Measurements from ENCODE around the gene CLEC4F. TPM values are rescaled to one million over a fixed set of nuclear protein-coding genes. Genes with fewer than 3 reads are reported as not detected.
A peak's percentile ranks its signal among the peaks of the same experiment; 100 is the strongest.

CLEC4F gene
- polyA plus RNA-seq, result not detected

GRCh38 chr2:70820499-70820898 lies at the start of gene CLEC4F:
TSS of gene CLEC4F (minus strand) at chr2:70820599. CDS start at chr2:70820523, 76 bp downstream.
- no peak within 1 kb of the TSS for H3K4me3 Mint-ChIP-seq
- H3K27me3 Mint-ChIP-seq (ENCODE audit: low read depth in 3 of 3), result peaks cover 2 to 4% (median 3%) of the 10 kb centered on the region in 3 donors
- DNase-seq, result no peak
- H3K36me3 Mint-ChIP-seq, result no peaks in the 10 kb centered on the region
- peak within 1 kb of the TSS in 2 of 6 donors; percentile 30 to 45 for H3K27ac Mint-ChIP-seq
- H3K4me1 Mint-ChIP-seq, result peaks cover 17 to 18% of the 10 kb centered on the region in 2 donors
- H3K9me3 Mint-ChIP-seq, result no peaks in the 10 kb centered on the region

- Mint-ChIP-seq H3K36me3 (no peaks in the 10 kb centered on the region), H3K4me1 (peaks cover 6 to 8% of the 10 kb centered on the region in 2 donors), H3K27ac (no peak overlapping the region), H3K9me3 (no peaks in the 10 kb centered on the region), H3K4me3 (no peak overlapping the region), H3K27me3 (ENCODE audit: low read depth in 3 of 3) (peaks cover 2 to 10% (median 7%) of the 10 kb centered on the region in 3 donors)
- no peak for DNase-seq
Measured at GRCh38 chr2:70868970-70869369, 48.6 kb upstream of the CLEC4F start.

GRCh38 chr2:70861777-70862625 lies 41.6 kb upstream of the CLEC4F start:
- Mint-ChIP-seq H3K4me3 (peak overlapping the region in 4 of 5 donors; percentile 60 to 78 (median 64)), H3K27me3 (ENCODE audit: low read depth in 3 of 3) (peaks cover 1 to 7% (median 6%) of the 10 kb centered on the region in 3 donors), H3K4me1 (peaks cover 7 to 11% of the 10 kb centered on the region in 2 donors), H3K9me3 (no peaks in the 10 kb centered on the region), H3K36me3 (no peaks in the 10 kb centered on the region), H3K27ac (peak overlapping the region in 1 of 6 donors; percentile 73)
- peak; percentile 65 to 76 (median 69) for DNase-seq

- peaks cover 56 to 65% of the 10 kb centered on the region in 2 donors for H3K4me1 Mint-ChIP-seq
- peak overlapping the region; percentile 42 to 73 (median 46) for H3K4me3 Mint-ChIP-seq
- peak overlapping the region in 5 of 6 donors; percentile 40 to 72 (median 56) for H3K27ac Mint-ChIP-seq
- H3K27me3 Mint-ChIP-seq (ENCODE audit: low read depth in 3 of 3), result peaks cover 0 to 3% (median 2%) of the 10 kb centered on the region in 3 donors
- no peaks in the 10 kb centered on the region for H3K36me3 Mint-ChIP-seq
- H3K9me3 Mint-ChIP-seq, result no peaks in the 10 kb centered on the region
- no peak for DNase-seq
Measured at GRCh38 chr2:70855667-70856066, 35.3 kb upstream of the CLEC4F start.

- no peaks in the 10 kb centered on the region for H3K36me3 Mint-ChIP-seq
- peak overlapping the region in 3 of 6 donors; percentile 47 to 55 (median 53) for H3K27ac Mint-ChIP-seq
- peak overlapping the region in 1 of 5 donors; percentile 73 for H3K4me3 Mint-ChIP-seq
- H3K27me3 Mint-ChIP-seq (ENCODE audit: low read depth in 3 of 3), result peaks cover 0 to 3% (median 0%) of the 10 kb centered on the region in 3 donors
- no peak for DNase-seq
- peaks cover 68 to 78% of the 10 kb centered on the region in 2 donors for H3K4me1 Mint-ChIP-seq
- H3K9me3 Mint-ChIP-seq, result no peaks in the 10 kb centered on the region
Measured at GRCh38 chr2:70854411-70854810, 34.0 kb upstream of the CLEC4F start.

GRCh38 chr2:70852824-70853223 lies 32.4 kb upstream of the CLEC4F start:
- peak overlapping the region; percentile 70 to 92 (median 86) for H3K27ac Mint-ChIP-seq
- peaks cover 0 to 2% (median 0%) of the 10 kb centered on the region in 3 donors for H3K27me3 Mint-ChIP-seq (ENCODE audit: low read depth in 3 of 3)
- H3K4me1 Mint-ChIP-seq, result peaks cover 79 to 93% of the 10 kb centered on the region in 2 donors
- peak overlapping the region; percentile 3 to 86 (median 55) for H3K4me3 Mint-ChIP-seq
- no peaks in the 10 kb centered on the region for H3K36me3 Mint-ChIP-seq
- H3K9me3 Mint-ChIP-seq, result no peaks in the 10 kb centered on the region
- DNase-seq, result no peak

- peak overlapping the region; percentile 70 to 92 (median 86) for H3K27ac Mint-ChIP-seq
- H3K4me3 Mint-ChIP-seq, result peak overlapping the region; percentile 40 to 86 (median 73)
- no peaks in the 10 kb centered on the region for H3K36me3 Mint-ChIP-seq
- peak; percentile 68 to 79 (median 70) for DNase-seq
- H3K27me3 Mint-ChIP-seq (ENCODE audit: low read depth in 3 of 3), result peaks cover 0 to under 1% (median 0%) of the 10 kb centered on the region in 3 donors
- peaks cover 77 to 88% of the 10 kb centered on the region in 2 donors for H3K4me1 Mint-ChIP-seq
- no peaks in the 10 kb centered on the region for H3K9me3 Mint-ChIP-seq
Measured at GRCh38 chr2:70851704-70852103, 31.3 kb upstream of the CLEC4F start.

GRCh38 chr2:70850925-70851324 lies 30.5 kb upstream of the CLEC4F start:
- Mint-ChIP-seq H3K27ac (peak overlapping the region; percentile 82 to 92 (median 88)), H3K36me3 (no peaks in the 10 kb centered on the region), H3K9me3 (no peaks in the 10 kb centered on the region), H3K4me3 (peak overlapping the region; percentile 19 to 66 (median 44)), H3K4me1 (peaks cover 70 to 80% of the 10 kb centered on the region in 2 donors), H3K27me3 (ENCODE audit: low read depth in 3 of 3) (peaks cover 0 to 2% (median 0%) of the 10 kb centered on the region in 3 donors)
- DNase-seq, result no peak

GRCh38 chr2:70842401-70842800 lies 22.0 kb upstream of the CLEC4F start:
- no peak overlapping the region for H3K27ac Mint-ChIP-seq
- H3K27me3 Mint-ChIP-seq (ENCODE audit: low read depth in 3 of 3), result peaks cover 1 to 10% (median 2%) of the 10 kb centered on the region in 3 donors
- no peak overlapping the region for H3K4me3 Mint-ChIP-seq
- H3K36me3 Mint-ChIP-seq, result peaks cover 0 to 4% (median 0%) of the 10 kb centered on the region in 3 donors
- H3K4me1 Mint-ChIP-seq, result peaks cover 15 to 17% of the 10 kb centered on the region in 2 donors
- no peak for DNase-seq
- no peaks in the 10 kb centered on the region for H3K9me3 Mint-ChIP-seq

GRCh38 chr2:70837980-70838925 lies 17.9 kb upstream of the CLEC4F start:
- no peak for DNase-seq
- Mint-ChIP-seq H3K9me3 (no peaks in the 10 kb centered on the region), H3K4me3 (peak overlapping the region; percentile 40 to 60 (median 56)), H3K27ac (peak overlapping the region in 4 of 6 donors; percentile 6 to 65 (median 45)), H3K4me1 (peaks cover 21 to 33% of the 10 kb centered on the region in 2 donors), H3K36me3 (peaks cover 0 to 4% (median 0%) of the 10 kb centered on the region in 3 donors), H3K27me3 (ENCODE audit: low read depth in 3 of 3) (peaks cover 2 to 8% (median 2%) of the 10 kb centered on the region in 3 donors)

- peak within 1 kb of the TSS in 1 of 5 donors; percentile 3 for H3K4me3 Mint-ChIP-seq
Measured at GRCh38 chr2:70835643-70836042, 15.2 kb upstream of the CLEC4F start, which contains the start of gene CD207. TSS of gene CD207 (minus strand) at chr2:70835816. CDS start at chr2:70835776, 40 bp downstream.

GRCh38 chr2:70834881-70835280 lies 14.5 kb upstream of the CLEC4F start:
- no peak for DNase-seq
- H3K27ac Mint-ChIP-seq, result peak overlapping the region in 2 of 6 donors; percentile 31 to 42
- H3K4me1 Mint-ChIP-seq, result peaks cover 21 to 33% of the 10 kb centered on the region in 2 donors
- peaks cover 0 to 8% (median 4%) of the 10 kb centered on the region in 3 donors for H3K27me3 Mint-ChIP-seq (ENCODE audit: low read depth in 3 of 3)
- no peaks in the 10 kb centered on the region for H3K36me3 Mint-ChIP-seq
- no peak overlapping the region for H3K4me3 Mint-ChIP-seq
- H3K9me3 Mint-ChIP-seq, result peaks cover 0 to 2% (median 0%) of the 10 kb centered on the region in 6 donors

More at GRCh38 chr2:70835643-70836042, 15.2 kb upstream of the CLEC4F start, which contains the start of gene CD207:
- Mint-ChIP-seq H3K27me3 (ENCODE audit: low read depth in 3 of 3) (peaks cover 0 to 8% (median 3%) of the 10 kb centered on the region in 3 donors), H3K9me3 (no peaks in the 10 kb centered on the region), H3K27ac (peak within 1 kb of the TSS in 3 of 6 donors; percentile 19 to 71 (median 31)), H3K4me1 (peaks cover 21 to 33% of the 10 kb centered on the region in 2 donors), H3K36me3 (no peaks in the 10 kb centered on the region)
- DNase-seq, result no peak

- Mint-ChIP-seq H3K4me3 (no peak overlapping the region), H3K27me3 (ENCODE audit: low read depth in 3 of 3) (peaks cover 0 to 7% (median 4%) of the 10 kb centered on the region in 3 donors), H3K9me3 (peaks cover 0 to 2% (median 0%) of the 10 kb centered on the region in 6 donors), H3K4me1 (peaks cover 21 to 33% of the 10 kb centered on the region in 2 donors), H3K27ac (peak overlapping the region in 1 of 6 donors; percentile 42), H3K36me3 (no peaks in the 10 kb centered on the region)
- no peak for DNase-seq
Measured at GRCh38 chr2:70834106-70834505, 13.7 kb upstream of the CLEC4F start.
